Natural killer cell (primary cell): ENCODE results near the gene GABRP. TPM values are rescaled to one million over a fixed set of nuclear protein-coding genes. Genes with fewer than 3 reads are reported as not detected.

Source experiments
- ATAC-seq, 3 donors: fragments of 150-1000 bp in 2 of 3; fragments of 200-7000 bp in 1 of 3; cut with Tn5 transposase; 1 replicate in 1 of 3; 2 replicates in 2 of 3; pipeline ENCODE4 v1.10.0; 2021; ENCODE audit warnings: mild to moderate bottlenecking in 2 of 3, moderate library complexity in 2 of 3
- DNase-seq, 2 donors: peaks; one replicate each; pipeline versions ENCODE4 v3.0.0 to v3.0.0-alpha.2; 2013 to 2021; ENCODE audit warnings: mixed read lengths in 1 of 2
- H3K27ac ChIP-seq: one replicate; pipeline ENCODE4 v1.5.1; 2013; ENCODE audit warnings: mild to moderate bottlenecking, low read length
- H3K27me3 ChIP-seq: one replicate; pipeline ENCODE4 v1.6.1; 2013; ENCODE audit warnings: low read length; ENCODE audit not compliant: control insufficient read depth, insufficient read depth
- H3K36me3 ChIP-seq: one replicate; pipeline ENCODE4 v1.6.1; 2013; ENCODE audit warnings: low read length; ENCODE audit not compliant: control insufficient read depth, insufficient read depth
- H3K4me1 ChIP-seq: one replicate; pipeline ENCODE4 v1.6.1; 2013; ENCODE audit warnings: low read length; ENCODE audit not compliant: control insufficient read depth, insufficient read depth
- H3K4me3 ChIP-seq: one replicate; pipeline ENCODE4 v1.5.1; 2013; ENCODE audit warnings: low read length
- H3K9me3 ChIP-seq: one replicate; pipeline ENCODE4 v1.6.1; 2013; ENCODE audit warnings: low read length; ENCODE audit not compliant: control insufficient read depth, insufficient read depth
- H3K27ac Mint-ChIP-seq, 2 donors: one replicate each; pipeline ENCODE4 v1.8.0; 2022; ENCODE audit warnings: mild to moderate bottlenecking in 2 of 2, mixed read lengths in 2 of 2, moderate library complexity in 1 of 2
- H3K27me3 Mint-ChIP-seq, 2 donors: one replicate each; pipeline ENCODE4 v1.8.0; 2022; ENCODE audit warnings: low read depth in 2 of 2, mixed read lengths in 2 of 2
- H3K36me3 Mint-ChIP-seq: one replicate; pipeline ENCODE4 v1.8.0; 2022; ENCODE audit warnings: mixed read lengths
- H3K4me1 Mint-ChIP-seq, 2 donors: one replicate each; pipeline ENCODE4 v1.8.0; 2022; ENCODE audit warnings: mixed read lengths in 2 of 2
- H3K4me3 Mint-ChIP-seq: one replicate; pipeline ENCODE4 v1.8.0; 2022; ENCODE audit warnings: mild to moderate bottlenecking, moderate library complexity, mixed read lengths
- H3K9me3 Mint-ChIP-seq, 2 donors: one replicate each; pipeline ENCODE4 v1.8.0; 2022; ENCODE audit warnings: mixed read lengths in 2 of 2
- CTCF ChIP-seq: fragments of 200-600 bp; IDR thresholded peaks from one replicate; pipeline ENCODE4 v1.8.0; 2022; ENCODE audit warnings: antibody characterized with exemption
- WGBS: methylation state at CpG from one replicate; pipeline ENCODE4 v1.1.7; 2013; ENCODE audit warnings: missing lambda C conversion rate; ENCODE audit not compliant: insufficient coverage; 5-methylcytosine and 5-hydroxymethylcytosine counted together
- intact Hi-C: fragments of 100-400 bp; cut with micrococcal nuclease; formaldehyde crosslinking; loops from one replicate; pipeline ENCODE4 v1.14.2; 2022
- total RNA-seq, 4 donors: library from RNA; stranded (reverse); fragments of 120-200 nt in 1 of 4; gene quantifications; one replicate each; pipeline versions ENCODE4 v1.2.3 to v1.2.4, GENCODE V29; 2013 to 2022

The GABRP gene
- total RNA-seq, 3 donors from 2014 or later (not counting 1 experiment from before 2014, with no cell fraction given), result not detected

DNA sequence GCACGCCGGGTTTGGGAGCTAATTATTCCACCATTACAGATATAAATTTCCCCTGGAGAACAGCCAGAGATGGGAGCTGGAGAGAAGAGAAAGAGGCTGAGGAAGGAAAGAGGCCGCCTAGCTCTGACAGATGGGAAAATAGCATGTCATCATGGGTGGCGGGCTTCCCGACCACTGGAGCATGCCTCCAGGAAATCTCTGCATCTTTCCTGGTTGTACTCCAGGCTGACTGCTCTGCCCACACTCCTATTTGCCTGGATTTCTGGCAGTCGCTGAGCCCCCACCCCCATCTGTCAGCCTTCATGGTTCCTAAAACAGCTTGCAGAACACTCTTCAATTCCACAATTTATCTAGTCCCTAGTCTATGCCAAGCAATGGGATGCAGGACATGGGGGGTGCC lies 14.3 kb upstream of the GABRP start:
- Histone ChIP-seq H3K4me3 (no peak overlapping the region), H3K4me1 (no peaks in the 10 kb centered on the region), H3K36me3 (no peaks in the 10 kb centered on the region), H3K9me3 (no peaks in the 10 kb centered on the region), H3K27ac (no peak overlapping the region), H3K27me3 (no peaks in the 10 kb centered on the region)
- TF ChIP-seq CTCF, result no peak
- no peak for ATAC-seq
- 54% methylated on average over 4 of the region's 6 CpGs for WGBS
- H3K27ac Mint-ChIP-seq, result no peak overlapping the region
- H3K27me3 Mint-ChIP-seq, result peaks cover 0 to 2% of the 10 kb centered on the region in 2 donors
- H3K36me3 Mint-ChIP-seq, result no peaks in the 10 kb centered on the region
- no peaks in the 10 kb centered on the region for H3K4me1 Mint-ChIP-seq
- H3K4me3 Mint-ChIP-seq, result no peak overlapping the region
- H3K9me3 Mint-ChIP-seq, result no peaks in the 10 kb centered on the region
- no peak for DNase-seq
- intact Hi-C loops, result no loop called here

DNA sequence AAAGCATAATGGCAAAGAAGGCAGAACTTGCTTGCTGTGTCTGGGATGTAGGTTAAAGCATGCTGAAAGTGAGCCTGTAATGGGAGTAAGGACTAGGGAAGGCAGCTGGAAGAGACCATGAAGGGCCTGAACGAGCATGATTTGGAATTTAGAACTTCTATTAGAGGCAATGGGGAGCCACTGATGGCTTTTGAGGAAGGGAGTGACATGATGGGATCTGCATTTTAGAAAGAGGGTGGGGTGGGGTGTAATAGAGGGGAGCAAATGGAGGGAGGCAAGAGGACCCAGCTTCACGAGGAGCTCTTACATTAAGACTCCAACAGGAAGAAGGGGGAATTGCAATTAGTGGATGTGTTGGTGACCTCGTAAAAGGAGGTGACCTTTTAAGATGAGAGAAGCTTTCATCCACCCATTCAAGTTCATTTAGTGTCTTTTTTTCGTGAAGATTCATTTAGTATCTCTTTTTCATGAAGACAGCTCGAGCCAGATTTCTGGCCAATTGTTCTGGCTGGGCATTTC lies 13.6 kb upstream of the GABRP start:
- Mint-ChIP-seq H3K4me3 (no peak overlapping the region), H3K27ac (no peak overlapping the region), H3K9me3 (no peaks in the 10 kb centered on the region), H3K36me3 (no peaks in the 10 kb centered on the region), H3K4me1 (no peaks in the 10 kb centered on the region), H3K27me3 (peaks cover 0 to 2% of the 10 kb centered on the region in 2 donors)
- ATAC-seq (no peak), DNase-seq (no peak)
- WGBS, result 76% methylated on average over 4 of the region's 5 CpGs
- Histone ChIP-seq H3K27ac (no peak overlapping the region), H3K4me1 (no peaks in the 10 kb centered on the region), H3K9me3 (no peaks in the 10 kb centered on the region), H3K36me3 (no peaks in the 10 kb centered on the region), H3K4me3 (no peak overlapping the region), H3K27me3 (no peaks in the 10 kb centered on the region)
- TF ChIP-seq CTCF, result no peak
- intact Hi-C loops, result no loop called here

GRCh38 chr5:170771496-170771895 lies 12.0 kb upstream of the GABRP start:
- H3K27me3 ChIP-seq, result no peaks in the 10 kb centered on the region
- H3K27ac ChIP-seq, result no peak overlapping the region
- no peaks in the 10 kb centered on the region for H3K9me3 Mint-ChIP-seq
- ATAC-seq, result no peak
- H3K36me3 ChIP-seq, result no peaks in the 10 kb centered on the region
- H3K9me3 ChIP-seq, result no peaks in the 10 kb centered on the region
- WGBS, result 88% methylated on average over 15 of the region's 15 CpGs
- no peaks in the 10 kb centered on the region for H3K4me1 Mint-ChIP-seq
- no peak for DNase-seq
- H3K4me1 ChIP-seq, result no peaks in the 10 kb centered on the region
- TF ChIP-seq CTCF, result no peak
- intact Hi-C loops, result no loop called here
- no peak overlapping the region for H3K4me3 ChIP-seq
- H3K36me3 Mint-ChIP-seq, result no peaks in the 10 kb centered on the region
- H3K4me3 Mint-ChIP-seq, result no peak overlapping the region
- peaks cover 0 to 2% of the 10 kb centered on the region in 2 donors for H3K27me3 Mint-ChIP-seq
- no peak overlapping the region for H3K27ac Mint-ChIP-seq
